G401 (cell line): ENCODE results near the gene CSH2. TPM values are rescaled to one million over a fixed set of nuclear protein-coding genes. Genes with fewer than 3 reads are reported as not detected.
A peak's percentile ranks its signal among the peaks of the same experiment; 100 is the strongest.
"Not testable (repeated sequence)": the region's sequence is repeated elsewhere in the genome, so short reads cannot be mapped to it uniquely, and the experiment has no call there.

Experiments
- DNase-seq: peaks from one replicate; pipeline ENCODE4 v3.0.0-alpha.2; 2015; ENCODE audit warnings: low spot score
- in situ Hi-C: cut with HindIII; loops from 2 replicates; pipeline ENCODE4 v1.10.0; 2016; ENCODE audit warnings: low sequenced_read_pairs, mixed read lengths
- total RNA-seq: library from RNA; depleted of rRNA; stranded (reverse); fragments of >200 nt; shearing (Covaris generic); gene quantifications from 2 replicates; pipeline ENCODE4 v1.2.3, GENCODE V29; 2014; rRNA removed

Gene CSH2
- total RNA-seq = not detected in 2 replicates

DNA sequence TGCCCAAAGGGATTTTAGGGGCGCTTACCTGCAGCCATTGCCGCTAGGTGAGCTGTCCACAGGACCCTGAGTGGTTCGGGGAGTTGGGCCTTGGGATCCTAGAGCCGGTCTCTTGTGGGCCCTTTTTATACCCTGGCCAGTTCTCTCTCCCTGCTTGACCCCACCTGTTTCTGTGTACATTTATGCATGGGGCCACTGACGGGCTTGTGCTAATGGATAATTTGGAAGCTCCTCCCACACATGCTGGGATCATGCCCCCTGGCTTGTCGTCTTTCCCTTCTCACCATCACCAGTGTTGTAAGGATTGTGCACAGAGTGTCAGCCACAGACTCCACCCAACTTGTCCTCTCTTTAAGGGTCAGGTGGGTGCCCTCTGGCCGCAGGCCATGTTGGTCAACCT is at the start of gene CSH2:
CSH2 (minus strand) TSS at position 101 of the 400 bp plus-strand sequence; CDS start at position 38, 63 bp downstream.
- in situ Hi-C loops, DNase-seq: not testable (repeated sequence)

DNA sequence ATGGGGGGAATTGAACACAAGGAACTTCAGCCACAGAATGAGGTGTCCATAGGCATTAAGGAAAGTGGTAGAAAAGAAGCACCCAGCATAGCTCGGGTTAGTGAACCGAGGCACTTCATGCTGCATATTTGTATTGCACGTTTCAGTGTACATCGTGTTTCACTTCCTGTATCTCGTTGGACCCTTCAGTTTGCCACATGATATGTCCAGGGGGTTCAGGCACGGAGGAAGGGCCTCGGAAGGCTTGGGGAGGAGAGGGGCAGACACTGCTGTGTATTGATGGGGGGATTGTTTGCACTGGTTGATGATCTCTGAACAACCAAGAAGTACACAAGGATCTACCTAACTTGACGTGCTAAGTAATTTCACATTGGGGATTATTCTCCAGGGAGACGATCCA is 48.9 kb upstream of the CSH2 start:
- DNase-seq, in situ Hi-C loops: not testable (repeated sequence)

DNA sequence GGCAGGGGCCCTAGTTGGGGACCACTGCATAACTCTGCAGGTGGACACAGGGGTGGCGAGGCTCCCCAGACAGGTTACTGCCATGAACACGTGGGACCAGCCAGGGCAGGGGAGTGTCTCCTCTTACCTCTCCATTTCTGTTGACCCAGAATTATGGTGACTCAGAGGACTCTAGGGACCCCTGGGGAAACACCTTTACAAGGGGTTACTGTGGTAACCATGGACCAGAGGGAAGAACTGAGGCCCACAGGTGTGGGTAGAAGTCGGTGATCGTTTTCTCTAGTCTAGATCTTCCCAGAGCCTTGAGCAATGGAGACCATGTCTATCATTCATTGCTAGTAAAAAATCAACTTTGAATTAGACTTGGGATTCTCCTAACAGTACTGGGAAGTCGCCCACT is 47.3 kb upstream of the CSH2 start:
- DNase-seq, in situ Hi-C loops: not testable (repeated sequence)

DNA sequence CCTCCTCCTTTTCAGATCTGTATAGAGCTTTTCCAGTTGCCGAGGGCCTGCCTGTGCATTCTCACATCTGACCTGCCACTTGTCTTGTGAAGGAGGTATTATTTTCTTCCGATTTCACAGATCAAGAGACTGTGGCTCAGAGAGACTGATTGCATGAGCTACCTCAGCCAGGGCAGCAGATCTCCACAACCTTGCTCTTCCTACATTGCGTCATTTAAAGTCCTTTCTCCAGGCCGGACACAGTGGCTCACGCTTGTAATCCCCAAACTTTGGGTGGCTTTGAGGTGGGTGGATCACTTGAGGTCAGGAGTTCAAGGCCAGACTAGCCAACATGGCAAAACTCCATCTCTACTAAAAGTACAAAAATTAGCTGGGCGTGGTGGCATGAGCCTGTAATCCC is 46.6 kb upstream of the CSH2 start:
- DNase-seq, in situ Hi-C loops: not testable (repeated sequence)

DNA sequence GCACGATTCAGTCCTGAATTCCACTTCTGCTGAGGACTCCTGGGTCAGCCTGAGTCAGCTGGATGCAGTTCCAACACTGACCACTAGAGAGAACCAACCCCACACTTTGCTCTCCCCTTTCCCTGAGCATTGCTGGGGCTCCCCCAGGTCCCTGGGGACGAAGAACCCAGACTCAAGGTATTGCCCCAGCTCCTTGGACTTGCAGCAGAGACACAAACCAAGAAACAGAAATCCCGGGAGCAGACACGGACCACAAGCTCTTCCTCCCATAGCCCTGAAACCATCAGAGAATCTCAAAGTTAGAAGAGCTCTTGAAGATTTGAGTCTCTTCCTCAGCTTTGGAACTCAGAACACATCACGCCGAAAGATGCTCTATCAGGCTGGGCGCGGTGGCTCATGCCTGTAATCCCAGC is 45.8 kb upstream of the CSH2 start:
- in situ Hi-C loops = no loop called here
- peak; percentile 37 for DNase-seq

DNA sequence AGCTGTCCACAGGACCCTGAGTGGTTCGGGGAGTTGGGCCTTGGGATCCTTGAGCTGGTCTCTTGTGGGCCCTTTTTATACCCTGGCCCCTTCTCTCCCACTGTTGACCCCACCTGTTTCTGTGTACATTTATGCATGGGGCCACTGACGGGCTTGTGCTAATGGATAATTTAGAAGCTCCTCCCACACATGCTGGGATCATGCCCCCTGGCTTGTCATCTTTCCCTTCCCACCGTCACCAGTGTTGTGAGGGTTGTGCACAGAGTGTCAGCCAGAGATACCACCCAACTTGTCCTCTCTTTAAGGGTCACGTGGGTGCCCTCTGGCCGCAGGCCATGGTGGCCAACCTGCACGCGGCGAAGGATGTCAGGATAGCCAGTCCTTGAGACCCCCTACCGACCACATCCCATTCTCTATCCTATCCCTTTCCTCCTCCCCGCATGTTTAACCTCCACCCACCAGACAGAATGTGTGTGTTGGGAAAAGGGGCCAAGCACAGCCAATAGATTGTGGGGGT is 45.4 kb upstream of the CSH2 start, which contains the start of gene GH1:
GH1 (minus strand) TSS at position 51 of the 517 bp plus-strand sequence. CDS start 63 bp downstream, outside the sequence.
- in situ Hi-C loops, DNase-seq: not testable (repeated sequence)

DNA sequence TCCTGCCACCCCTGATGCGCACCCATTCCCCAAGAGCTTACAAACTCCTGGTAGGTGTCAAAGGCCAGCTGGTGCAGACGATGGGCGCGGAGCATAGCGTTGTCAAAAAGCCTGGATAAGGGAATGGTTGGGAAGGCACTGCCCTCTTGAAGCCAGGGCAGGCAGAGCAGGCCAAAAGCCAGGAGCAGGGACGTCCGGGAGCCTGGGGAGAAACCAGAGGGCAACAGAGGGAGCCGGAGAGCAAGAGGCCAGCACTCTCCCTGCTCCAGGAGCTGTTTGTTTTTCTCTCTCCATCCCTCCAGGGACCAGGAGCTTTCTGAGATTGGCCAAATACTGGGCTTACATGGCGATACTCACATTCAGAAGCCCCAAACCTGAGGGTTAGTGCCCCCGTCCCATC is 44.8 kb upstream of the CSH2 start:
- no peak for DNase-seq
- in situ Hi-C loops = no loop called here

DNA sequence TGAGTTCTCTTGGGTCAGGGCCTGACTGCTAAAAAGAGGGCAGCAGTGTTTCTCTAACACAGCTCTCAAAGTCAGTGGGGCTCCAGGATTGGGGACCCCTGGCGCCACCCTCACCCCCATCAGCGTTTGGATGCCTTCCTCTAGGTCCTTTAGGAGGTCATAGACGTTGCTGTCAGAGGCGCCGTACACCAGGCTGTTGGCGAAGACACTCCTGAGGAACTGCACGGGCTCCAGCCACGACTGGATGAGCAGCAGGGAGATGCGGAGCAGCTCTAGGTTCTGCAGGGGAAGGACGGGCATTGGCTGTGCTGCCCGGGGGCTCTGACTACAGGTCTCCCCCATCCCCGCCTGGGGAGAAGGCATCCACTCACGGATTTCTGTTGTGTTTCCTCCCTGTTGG is 44.2 kb upstream of the CSH2 start:
- no peak for DNase-seq
- in situ Hi-C loops = no loop called here

DNA sequence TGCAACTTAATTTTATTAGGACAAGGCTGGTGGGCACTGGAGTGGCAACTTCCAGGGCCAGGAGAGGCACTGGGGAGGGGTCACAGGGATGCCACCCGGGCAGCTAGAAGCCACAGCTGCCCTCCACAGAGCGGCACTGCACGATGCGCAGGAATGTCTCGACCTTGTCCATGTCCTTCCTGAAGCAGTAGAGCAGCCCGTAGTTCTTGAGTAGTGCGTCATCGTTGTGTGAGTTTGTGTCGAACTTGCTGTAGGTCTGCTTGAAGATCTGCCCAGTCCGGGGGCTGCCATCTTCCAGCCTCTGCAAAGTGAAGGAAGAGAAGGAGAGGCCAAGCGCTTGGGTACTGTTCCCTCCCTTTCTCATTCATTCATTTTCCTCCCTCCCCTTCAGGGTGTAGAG is 43.7 kb upstream of the CSH2 start:
- in situ Hi-C loops = not testable (repeated sequence)

DNA sequence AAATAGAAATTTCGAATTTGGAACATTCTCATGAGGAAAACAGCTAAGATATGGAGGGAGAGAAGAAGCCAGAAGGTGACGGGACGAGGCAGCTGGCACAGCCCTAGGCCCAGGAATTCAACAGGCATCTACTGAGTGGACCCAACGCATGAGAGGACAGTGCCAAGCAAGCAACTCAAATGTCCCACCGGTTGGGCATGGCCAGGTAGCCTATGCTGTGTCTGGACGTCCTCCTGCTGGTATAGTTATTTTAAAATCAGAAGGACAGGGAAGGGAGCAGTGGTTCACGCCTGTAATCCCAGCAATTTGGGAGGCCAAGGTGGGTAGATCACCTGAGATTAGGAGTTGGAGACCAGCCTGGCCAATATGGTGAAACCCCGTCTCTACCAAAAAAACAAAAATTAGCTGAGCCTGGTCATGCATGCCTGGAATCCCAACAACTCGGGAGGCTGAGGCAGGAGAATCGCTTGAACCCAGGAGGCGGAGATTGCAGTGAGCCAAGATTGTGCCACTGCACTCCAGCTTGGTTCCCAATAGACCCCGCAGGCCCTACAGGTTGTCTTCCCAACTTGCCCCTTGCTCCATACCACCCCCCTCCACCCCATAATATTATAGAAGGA is 43.2 kb upstream of the CSH2 start:
- in situ Hi-C loops = no loop called here
- no peak for DNase-seq

More for the DNA sequence above, 43.7 kb upstream of the CSH2 start:
- not testable (repeated sequence) for DNase-seq

DNA sequence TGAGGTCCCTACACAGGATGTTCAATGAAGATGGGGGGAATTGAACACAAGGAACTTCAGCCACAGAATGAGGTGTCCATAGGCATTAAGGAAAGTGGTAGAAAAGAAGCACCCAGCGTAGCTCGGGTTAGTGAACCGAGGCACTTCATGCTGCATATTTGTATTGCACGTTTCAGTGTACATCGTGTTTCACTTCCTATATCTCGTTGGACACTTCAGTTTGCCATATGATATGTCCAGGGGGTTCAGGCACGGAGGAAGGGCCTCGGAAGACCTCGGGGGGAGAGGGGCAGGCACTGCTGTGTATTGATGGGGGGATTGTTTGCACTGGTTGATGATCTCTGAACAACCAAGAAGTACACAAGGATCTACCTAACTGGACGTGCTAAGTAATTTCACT is 42.3 kb upstream of the CSH2 start:
- in situ Hi-C loops, DNase-seq: not testable (repeated sequence)

DNA sequence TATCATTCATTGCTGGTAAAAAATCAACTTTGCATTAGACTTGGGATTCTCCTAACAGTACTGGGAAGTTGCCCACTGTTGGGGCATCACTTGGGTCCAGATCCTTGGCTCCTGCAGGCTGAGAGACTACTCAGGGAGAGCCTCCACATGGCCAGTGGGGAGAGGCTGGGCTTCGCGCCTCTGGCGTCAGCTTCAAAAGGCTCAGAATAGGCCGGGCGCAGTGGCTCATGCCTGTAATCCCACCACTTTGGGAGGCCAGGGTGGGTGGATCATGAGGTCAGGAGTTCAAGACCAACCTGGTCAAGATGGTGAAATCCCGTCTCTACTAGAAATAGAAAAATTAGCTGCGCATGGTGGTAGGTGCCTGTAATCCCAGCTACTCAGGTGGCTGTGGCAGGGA is 41.0 kb upstream of the CSH2 start:
- in situ Hi-C loops = no loop called here
- no peak for DNase-seq

DNA sequence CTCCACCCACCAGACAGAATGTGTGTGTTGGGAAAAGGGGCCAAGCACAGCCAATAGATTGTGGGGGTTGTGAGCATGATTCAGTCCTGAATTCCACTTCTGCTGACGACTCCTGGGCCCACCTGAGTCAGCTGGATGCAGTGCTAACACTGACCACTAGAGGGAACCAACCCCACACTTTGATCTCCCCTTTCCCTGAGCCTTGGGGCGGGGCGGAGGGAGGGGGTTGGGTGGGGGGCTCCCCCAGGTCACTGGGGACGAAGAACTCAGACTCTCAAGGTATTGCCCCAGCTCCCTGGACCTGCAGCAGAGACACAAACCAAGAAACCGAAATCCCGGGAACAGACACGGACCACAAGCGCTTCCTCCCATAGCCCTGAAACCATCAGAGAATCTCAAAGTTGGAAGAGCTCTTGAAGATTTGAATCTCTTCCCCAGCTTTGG is 38.2 kb upstream of the CSH2 start:
- in situ Hi-C loops = no loop called here
- DNase-seq = peak; percentile 19

DNA sequence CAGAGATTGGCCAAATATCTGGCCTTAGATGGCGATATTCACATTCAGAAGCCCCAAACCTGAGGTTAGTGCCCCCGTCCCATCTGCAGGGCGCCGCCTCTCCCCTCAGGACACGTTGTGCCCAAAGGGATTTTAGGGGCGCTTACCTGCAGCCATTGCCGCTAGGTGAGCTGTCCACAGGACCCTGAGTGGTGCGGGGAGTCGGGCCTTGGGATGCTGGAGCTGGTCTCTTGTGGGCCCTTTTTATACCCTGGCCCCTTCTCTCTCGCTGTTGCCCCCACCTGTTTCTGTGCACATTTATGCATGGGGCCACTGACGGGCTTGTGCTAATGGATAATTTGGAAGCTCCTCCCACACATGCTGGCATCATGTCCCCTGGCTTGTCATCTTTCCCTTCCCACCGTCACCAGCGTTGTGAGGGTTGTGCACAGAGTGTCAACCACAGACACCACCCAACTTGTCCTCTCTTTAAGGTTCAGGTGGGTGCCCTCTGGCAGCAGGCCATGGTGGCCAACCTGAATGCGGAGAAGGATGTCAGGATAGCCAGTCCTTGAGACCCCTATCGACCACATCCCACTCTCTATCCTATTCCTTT is 37.7 kb upstream of the CSH2 start, which contains the start of gene CSHL1:
CSHL1 (minus strand) TSS at position 218 of the 595 bp plus-strand sequence; CDS start at position 156, 62 bp downstream.
- no peak for DNase-seq
- in situ Hi-C loops = no loop called here

DNA sequence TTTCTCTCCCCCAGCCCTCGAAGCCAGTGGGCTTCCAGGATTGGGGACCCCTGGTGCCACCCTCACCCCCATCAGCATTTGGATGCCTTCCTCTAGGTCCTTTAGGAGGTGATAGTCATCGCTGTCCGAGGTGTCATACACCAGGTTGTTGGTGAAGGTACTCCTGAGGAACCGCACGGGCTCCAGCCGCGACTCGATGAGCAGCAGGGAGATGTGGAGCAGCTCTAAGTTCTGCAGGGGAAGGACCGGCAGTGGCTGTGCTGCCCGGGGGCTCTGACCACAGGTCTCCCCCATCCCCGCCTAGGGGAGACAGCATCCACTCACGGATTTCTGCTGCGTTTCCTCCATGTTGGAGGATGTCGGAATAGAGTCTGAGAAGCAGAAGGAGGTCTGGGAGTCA is 36.6 kb upstream of the CSH2 start:
- no peak for DNase-seq
- in situ Hi-C loops = no loop called here

DNA sequence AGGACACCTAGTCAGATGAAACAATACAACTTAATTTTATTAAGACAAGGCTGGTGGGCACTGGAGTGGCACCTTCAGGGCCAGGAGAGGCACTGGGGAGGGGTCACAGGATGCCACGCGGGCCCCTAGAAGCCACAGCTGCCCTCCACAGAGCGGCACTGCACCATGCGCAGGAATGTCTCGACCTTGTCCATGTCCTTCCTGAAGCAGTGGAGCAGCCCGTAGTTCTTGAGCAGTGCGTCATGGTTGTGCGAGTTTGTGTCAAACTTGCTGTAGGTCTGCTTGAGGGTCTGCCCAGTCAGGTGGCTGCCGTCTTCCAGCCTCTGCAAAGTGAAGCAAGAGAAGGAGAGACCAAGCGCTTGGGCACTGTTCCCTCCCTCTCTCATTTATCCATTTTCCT is 36.1 kb upstream of the CSH2 start:
- DNase-seq, in situ Hi-C loops: not testable (repeated sequence)

DNA sequence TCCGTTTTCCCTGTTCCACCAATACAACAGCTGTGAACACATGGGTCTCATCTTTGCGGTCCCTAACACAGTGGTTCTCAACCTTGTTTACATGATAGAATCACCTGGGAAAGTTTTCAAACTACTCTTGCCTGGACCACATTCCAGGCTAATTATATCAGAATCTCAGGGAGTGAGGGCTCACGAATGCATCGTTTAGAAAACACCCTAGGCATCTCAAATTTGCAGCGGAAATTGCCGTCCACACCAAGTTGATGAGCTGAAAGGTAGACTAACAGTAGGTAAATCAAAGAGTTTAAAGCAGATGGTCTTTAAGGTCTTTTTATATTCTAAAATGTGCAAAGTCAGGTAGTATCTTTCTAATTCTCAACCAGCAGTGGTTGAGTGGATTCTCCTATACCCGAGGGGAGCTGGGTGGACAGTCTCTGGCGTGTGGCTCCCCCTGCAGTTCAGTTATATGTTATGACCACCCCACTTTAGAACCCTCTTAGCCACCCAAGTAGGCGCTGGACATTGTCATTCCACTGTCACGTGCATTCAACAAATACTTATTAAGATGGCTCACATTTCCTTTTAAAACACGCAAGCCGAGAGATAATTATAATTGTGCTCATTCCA is 33.8 kb upstream of the CSH2 start:
- in situ Hi-C loops, DNase-seq: not testable (repeated sequence)

DNA sequence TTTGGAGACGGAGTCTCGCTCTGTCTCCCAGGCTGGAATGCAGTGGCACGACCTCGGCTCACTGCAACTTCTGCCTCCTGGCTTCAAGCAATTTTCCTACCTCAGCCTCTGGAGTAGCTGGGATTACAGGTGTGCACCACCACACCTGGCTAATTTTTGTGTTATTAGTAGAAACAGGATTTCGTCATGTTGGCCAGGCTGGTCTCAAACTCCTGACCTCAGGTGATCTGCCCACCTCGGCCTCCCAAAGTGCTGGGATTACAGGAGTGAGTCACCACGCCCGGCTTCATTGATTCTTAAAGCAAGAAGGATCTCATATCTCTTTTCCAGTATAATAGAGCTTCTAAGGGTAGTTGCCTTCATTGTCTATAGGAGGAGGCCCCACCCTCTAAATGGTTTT is 31.3 kb upstream of the CSH2 start:
- DNase-seq, in situ Hi-C loops: not testable (repeated sequence)

DNA sequence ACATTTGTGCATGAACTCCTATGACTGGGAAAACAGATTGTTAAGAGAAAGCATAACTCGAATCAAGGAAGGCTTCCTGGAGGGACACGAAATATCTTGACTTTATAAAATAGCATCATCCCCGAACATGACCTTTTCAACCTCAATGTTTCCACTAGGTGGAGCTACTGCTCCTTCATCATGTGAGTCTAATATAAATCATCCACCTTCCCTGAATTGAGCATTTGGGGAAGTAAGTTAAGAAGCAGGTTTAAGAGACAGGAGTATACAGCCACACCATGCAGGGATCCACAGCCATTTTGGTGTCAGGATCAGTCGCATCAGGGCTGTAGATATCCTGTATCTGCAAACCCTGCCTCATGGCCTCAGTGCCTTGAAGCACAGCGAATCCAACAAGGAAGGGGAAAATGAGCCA is 30.3 kb upstream of the CSH2 start:
- DNase-seq, in situ Hi-C loops: not testable (repeated sequence)

DNA sequence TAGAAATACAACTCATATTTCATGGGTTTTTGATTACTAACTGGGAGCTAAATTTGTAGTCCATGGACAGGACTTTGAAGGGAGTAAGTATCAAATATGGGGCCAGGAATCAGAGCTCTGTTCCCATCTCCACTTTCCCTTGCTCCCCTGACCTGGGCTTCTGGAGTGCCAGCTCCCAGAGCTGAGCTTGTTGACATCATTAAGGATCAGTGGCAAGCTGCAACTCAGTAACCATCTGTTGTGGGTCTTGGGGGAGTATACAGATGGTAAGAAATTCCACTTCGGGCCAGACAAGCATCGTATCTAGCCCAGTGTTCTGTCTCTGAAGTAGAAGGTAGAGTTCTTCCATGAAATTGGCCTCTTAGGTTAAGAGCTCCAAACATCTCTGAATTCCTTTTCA is 28.5 kb upstream of the CSH2 start:
- in situ Hi-C loops, DNase-seq: not testable (repeated sequence)
